Brain microvascular endothelial cell (primary cell): Measurements from ENCODE around the gene TMX1.

Experiments
- DNase-seq: peaks from one replicate; pipeline ENCODE4 v3.0.0-alpha.2; 2020
- H3K27ac ChIP-seq: fragments of 250-450 bp; sonication (Bioruptor Pico); 2 replicates; pipeline ENCODE4 v1.5.1; 2020; ENCODE audit warnings: mild to moderate bottlenecking, moderate library complexity
- H3K27me3 ChIP-seq: fragments of 250-450 bp; sonication (Bioruptor Pico); replicated peaks from 2 replicates; pipeline ENCODE4 v1.5.1; 2020; ENCODE audit warnings: mild to moderate bottlenecking
- H3K36me3 ChIP-seq: fragments of 250-450 bp; sonication (Bioruptor Pico); replicated peaks from 2 replicates; pipeline ENCODE4 v1.5.1; 2020; ENCODE audit warnings: mild to moderate bottlenecking
- H3K4me3 ChIP-seq: 2 replicates; pipeline ENCODE4 v1.5.1; 2011; ENCODE audit warnings: low read depth, mild to moderate bottlenecking, control low read depth, low read length, moderate library complexity
- CTCF ChIP-seq: IDR thresholded peaks from 2 replicates; pipeline ENCODE4 v1.5.1; 2011; ENCODE audit warnings: low read depth, mild to moderate bottlenecking, moderate library complexity, low read length, control low read depth, inconsistent platforms; ENCODE audit errors: missing control alignments
- in situ Hi-C: cut with HindIII; loops from 2 replicates; pipeline ENCODE4 v1.10.0; 2017; ENCODE audit warnings: low sequenced_read_pairs, low pct_ligation_motif_present

Gene TMX1

GRCh38 chr14:51239813-51240803, at the start of gene TMX1:
TMX1 (plus strand) TSS chr14:51240247; CDS start chr14:51240293, 46 bp downstream.
- in situ Hi-C loops: no loop called here
- Histone ChIP-seq H3K27me3 (no peaks in the 10 kb centered on the region), H3K4me3 (peak within 1 kb of the TSS; percentile 83), H3K27ac (peak within 1 kb of the TSS; percentile 38), H3K36me3 (peaks cover 3% of the 10 kb centered on the region)
- DNase-seq: peak; percentile 98
- TF ChIP-seq CTCF: peak; percentile 14

- in situ Hi-C loops: no loop called here
- DNase-seq: no peak
- no peak for TF ChIP-seq CTCF
- Histone ChIP-seq H3K36me3 (no peaks in the 10 kb centered on the region), H3K4me3 (no peak overlapping the region), H3K27me3 (peaks cover 7% of the 10 kb centered on the region), H3K27ac (no peak overlapping the region)
Measured at GRCh38 chr14:51201890-51202289, 38.2 kb upstream of the TMX1 start.

GRCh38 chr14:51202914-51203665, 37.0 kb upstream of the TMX1 start:
- no peak for TF ChIP-seq CTCF

GRCh38 chr14:51203881-51204280, 36.2 kb upstream of the TMX1 start:
- in situ Hi-C loops: no loop called here
- no peak for DNase-seq
- no peak for TF ChIP-seq CTCF
- Histone ChIP-seq H3K27me3 (peaks cover 7% of the 10 kb centered on the region), H3K4me3 (no peak overlapping the region), H3K27ac (no peak overlapping the region), H3K36me3 (no peaks in the 10 kb centered on the region)

More at GRCh38 chr14:51202914-51203665, 37.0 kb upstream of the TMX1 start:
- Histone ChIP-seq H3K36me3 (no peaks in the 10 kb centered on the region), H3K27me3 (peaks cover 7% of the 10 kb centered on the region), H3K27ac (no peak overlapping the region), H3K4me3 (no peak overlapping the region)
- in situ Hi-C loops: no loop called here
- DNase-seq: no peak

- H3K27ac ChIP-seq: no peak overlapping the region
- TF ChIP-seq CTCF: no peak
- no peak overlapping the region for H3K4me3 ChIP-seq
- no peaks in the 10 kb centered on the region for H3K36me3 ChIP-seq
- peaks cover 5% of the 10 kb centered on the region for H3K27me3 ChIP-seq
- no peak for DNase-seq
- in situ Hi-C loops: no loop called here
Measured at GRCh38 chr14:51205486-51205885, 34.6 kb upstream of the TMX1 start.
